ENCODE results near the gene RARB.

DNA sequence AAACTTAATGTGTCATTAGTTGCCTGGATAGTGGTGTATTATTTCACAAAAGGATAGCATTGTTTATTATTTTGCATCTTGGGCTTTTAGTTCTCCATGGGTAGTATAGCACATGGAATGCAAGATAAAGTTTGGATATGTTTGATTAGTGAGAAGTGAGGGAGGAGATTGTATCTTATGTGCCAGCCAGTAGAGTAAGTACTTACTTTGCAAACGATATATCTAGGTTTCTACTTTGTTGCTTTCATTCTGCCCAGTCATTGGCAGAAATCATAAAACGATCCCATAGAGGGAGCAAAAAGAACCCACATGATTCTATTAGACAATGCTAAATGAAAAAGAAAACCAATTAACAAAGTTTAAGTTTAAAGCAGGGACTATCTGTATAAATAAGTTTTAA lies 105.3 kb downstream of the RARB start:
- TF ChIP-seq, protein P1, sequence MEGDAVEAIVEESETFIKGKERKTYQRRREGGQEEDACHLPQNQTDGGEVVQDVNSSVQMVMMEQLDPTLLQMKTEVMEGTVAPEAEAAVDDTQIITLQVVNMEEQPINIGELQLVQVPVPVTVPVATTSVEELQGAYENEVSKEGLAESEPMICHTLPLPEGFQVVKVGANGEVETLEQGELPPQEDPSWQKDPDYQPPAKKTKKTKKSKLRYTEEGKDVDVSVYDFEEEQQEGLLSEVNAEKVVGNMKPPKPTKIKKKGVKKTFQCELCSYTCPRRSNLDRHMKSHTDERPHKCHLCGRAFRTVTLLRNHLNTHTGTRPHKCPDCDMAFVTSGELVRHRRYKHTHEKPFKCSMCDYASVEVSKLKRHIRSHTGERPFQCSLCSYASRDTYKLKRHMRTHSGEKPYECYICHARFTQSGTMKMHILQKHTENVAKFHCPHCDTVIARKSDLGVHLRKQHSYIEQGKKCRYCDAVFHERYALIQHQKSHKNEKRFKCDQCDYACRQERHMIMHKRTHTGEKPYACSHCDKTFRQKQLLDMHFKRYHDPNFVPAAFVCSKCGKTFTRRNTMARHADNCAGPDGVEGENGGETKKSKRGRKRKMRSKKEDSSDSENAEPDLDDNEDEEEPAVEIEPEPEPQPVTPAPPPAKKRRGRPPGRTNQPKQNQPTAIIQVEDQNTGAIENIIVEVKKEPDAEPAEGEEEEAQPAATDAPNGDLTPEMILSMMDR (IDR thresholded peaks at IDR 0.05), result no peak
- no peak for TF ChIP-seq POLR2A (IDR thresholded peaks at IDR 0.05)
